ENCODE data around the gene MLLT1.

DNA sequence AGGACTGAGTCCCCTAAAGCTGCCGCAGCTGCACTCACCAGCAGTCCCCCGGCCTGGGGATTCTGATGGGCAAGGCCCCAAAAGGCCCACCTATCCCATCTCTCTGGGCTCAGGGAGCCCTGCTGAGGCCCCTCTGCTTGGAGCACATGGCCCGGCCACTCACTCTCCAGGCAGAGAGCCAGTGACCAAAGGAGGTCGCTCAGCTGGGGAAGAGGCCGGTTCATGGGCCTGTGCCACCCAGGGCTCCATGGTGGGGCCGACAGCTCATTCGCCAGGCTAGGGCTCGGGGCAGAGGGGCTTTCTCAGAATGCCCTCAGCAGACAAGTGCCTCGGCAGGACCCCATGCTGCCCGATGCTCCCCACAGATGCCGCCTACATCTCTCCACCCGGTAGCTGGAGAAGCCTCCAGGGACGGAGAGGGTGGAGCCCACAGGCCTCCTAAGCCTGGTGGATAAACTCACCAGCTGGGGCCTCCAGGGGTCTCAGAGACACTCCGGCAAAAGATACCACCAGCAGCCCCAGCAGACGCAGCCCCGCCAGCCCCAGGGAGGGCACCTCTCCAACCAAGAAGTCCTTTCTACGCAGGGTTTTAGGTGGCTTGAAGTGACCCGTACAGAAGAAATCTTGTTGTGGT, 54.4 kb downstream of the MLLT1 start:
- no peak for TF ChIP-seq EZH2 (IDR thresholded peaks at IDR 0.05)
- TF ChIP-seq, protein P1, sequence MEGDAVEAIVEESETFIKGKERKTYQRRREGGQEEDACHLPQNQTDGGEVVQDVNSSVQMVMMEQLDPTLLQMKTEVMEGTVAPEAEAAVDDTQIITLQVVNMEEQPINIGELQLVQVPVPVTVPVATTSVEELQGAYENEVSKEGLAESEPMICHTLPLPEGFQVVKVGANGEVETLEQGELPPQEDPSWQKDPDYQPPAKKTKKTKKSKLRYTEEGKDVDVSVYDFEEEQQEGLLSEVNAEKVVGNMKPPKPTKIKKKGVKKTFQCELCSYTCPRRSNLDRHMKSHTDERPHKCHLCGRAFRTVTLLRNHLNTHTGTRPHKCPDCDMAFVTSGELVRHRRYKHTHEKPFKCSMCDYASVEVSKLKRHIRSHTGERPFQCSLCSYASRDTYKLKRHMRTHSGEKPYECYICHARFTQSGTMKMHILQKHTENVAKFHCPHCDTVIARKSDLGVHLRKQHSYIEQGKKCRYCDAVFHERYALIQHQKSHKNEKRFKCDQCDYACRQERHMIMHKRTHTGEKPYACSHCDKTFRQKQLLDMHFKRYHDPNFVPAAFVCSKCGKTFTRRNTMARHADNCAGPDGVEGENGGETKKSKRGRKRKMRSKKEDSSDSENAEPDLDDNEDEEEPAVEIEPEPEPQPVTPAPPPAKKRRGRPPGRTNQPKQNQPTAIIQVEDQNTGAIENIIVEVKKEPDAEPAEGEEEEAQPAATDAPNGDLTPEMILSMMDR (IDR thresholded peaks at IDR 0.05), result no peak
